GM18951 (cell line): ENCODE results near the gene RELL1.
"Not testable (repeated sequence)": the region's sequence is repeated elsewhere in the genome, so short reads cannot be mapped to it uniquely, and the experiment has no call there.

ENCODE experiments used
- POLR2A ChIP-seq: IDR thresholded peaks from 4 replicates; pipeline ENCODE4 v1.6.1; 2011; ENCODE audit warnings: mild to moderate bottlenecking; ENCODE audit not compliant: insufficient read length, insufficient read depth; ENCODE audit errors: extremely low read depth
- in situ Hi-C: fragments of 300-500 bp; cut with MboI; formaldehyde crosslinking; loops from one replicate; pipeline ENCODE4 v1.12.0; 2022; ENCODE audit warnings: low sequenced_read_pairs, mixed read lengths, inconsistent platforms; ENCODE audit not compliant: unreplicated experiment

The RELL1 gene

DNA sequence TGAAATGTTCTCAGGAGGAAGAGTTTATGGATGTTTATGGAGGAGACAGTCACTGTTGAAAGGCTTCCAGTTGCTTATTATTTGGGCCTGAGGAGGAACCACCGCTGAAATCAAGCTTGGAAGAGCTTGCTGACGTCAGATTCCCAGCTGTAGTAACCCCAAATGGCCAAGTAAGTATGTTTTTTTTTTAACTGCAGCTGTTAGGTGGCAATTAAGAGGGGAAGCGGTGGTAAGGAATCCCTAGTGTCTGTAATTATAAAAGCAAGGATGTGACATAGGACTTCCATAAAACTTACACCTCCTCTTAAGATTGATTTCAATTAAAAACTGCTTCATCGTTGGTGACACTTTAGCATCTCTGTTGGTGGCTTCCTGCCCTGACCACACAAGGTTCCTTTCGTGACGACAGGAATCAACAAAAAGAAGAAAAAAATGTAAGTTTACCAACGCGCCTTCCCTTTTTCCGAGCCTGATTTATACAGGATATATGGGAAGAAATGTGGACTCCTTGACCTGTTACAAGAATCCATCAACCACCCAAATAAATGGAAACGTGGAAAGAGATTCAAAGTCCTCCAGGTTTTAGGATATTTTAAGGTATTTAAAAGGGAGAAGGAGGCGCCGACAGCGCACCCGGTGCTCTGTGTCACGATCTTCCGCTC lies 884 bp downstream of the RELL1 start:
- in situ Hi-C loops, result no loop called here
- TF ChIP-seq POLR2A, result no peak

DNA sequence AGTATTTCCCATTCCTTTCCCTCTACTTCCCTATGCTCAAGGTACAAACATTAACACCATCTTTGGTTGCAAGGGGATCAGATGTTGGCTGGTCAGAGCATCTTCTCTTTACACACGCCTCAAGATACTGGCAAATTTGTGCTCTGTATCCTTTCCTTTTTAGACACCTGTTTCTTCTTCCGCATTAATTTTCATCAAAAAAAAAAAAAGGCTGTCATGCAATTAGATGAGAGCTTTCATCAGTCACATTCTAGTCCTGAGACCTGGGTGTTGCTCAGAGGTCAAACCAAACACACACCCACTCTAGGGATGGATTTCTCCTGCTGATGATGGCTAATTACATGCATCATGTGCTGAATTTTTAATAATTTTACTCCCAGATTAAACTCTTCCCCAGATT lies 2.0 kb downstream of the RELL1 start:
- TF ChIP-seq POLR2A, result no peak
- in situ Hi-C loops, result no loop called here

DNA sequence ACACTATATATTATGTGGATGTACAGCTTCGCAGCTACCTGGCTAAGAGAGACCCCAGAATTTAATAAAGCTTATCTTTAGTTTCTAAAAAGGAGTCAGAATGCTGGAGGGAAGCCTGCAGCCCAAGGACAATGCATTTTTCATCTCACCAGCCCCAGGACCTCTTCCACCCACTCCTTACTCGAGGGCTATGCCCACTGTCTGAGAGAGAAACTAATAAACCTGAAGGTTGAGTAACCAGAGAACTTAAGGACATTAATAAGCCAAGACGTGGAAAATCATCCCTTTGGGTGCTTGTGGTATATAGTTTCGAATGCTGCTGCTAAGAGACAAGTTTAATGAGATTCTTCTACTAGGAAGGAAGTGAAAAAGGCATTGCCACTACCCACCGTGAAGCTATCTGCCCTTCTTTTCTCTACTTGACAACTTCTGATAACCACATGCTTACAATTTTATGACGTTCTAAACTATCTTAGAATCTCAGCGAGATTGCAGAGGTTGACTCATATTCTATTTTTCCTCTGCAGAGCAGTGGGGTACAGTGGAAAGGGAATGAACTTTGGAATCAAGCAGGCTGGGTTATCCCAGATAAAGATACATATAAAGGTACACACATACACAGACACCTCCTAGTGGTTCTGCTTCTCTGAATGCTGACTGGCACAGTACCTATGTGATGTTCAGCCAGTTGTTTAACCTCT lies 3.3 kb downstream of the RELL1 start:
- TF ChIP-seq POLR2A, result no peak
- in situ Hi-C loops, result no loop called here

DNA sequence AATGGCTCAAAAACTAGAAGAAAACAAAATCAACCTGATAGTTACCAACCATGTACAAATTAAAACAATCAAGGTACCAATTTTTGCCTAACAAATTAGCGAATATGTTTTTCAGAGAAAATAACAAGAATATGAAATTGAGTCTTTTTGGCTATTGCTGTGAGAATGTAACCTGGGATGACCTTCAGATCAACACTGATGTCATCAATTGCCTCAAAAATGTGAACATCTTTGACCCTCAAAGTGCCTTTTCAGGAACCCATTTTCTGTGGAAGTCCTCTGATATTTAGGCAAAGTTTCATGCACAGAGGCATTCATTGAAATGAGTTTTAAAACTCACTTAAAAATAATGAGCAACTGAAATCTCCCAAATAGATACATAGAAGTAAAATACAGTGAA lies 6.1 kb downstream of the RELL1 start:
- in situ Hi-C loops, result no loop called here
- TF ChIP-seq POLR2A, result no peak

DNA sequence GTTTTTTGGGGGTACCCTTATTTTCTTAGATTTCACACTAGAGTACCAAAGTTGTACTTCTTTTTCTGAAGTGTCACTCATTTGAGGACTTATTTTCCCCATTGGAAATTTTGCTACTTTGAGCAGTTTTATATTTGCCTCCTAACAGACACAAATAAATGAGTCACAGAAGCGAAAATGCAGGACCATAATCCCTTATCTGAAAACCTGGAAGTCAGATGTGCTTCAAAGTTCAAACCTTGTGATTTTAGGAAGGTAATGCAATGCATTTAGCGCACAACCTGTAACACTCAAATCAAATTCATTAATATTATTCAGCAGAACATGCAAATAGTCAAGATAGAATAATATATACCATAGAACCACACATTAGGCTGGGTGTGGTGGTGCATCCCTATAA lies 6.9 kb downstream of the RELL1 start:
- in situ Hi-C loops, result no loop called here

DNA sequence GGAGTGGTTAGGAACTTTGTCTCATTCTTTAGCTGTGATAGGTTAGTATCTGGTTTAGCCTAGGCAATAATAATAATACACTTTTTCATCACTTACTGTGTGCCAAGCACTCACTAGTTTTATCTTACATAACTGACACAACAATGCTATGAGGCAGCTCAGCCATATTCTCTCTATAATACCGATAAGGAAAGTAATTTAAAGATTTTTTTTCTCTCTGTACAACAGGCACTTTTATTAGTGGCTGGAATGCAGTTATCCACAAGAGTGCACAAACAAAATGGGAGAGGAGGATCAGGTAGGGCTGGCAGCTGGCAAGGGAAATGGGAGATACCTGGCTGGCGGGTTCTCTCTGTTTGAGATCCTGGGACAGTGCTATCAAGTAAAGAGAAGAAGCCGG lies 7.6 kb downstream of the RELL1 start:
- no peak for TF ChIP-seq POLR2A
- in situ Hi-C loops, result no loop called here

More for the DNA sequence above, 6.9 kb downstream of the RELL1 start:
- no peak for TF ChIP-seq POLR2A

DNA sequence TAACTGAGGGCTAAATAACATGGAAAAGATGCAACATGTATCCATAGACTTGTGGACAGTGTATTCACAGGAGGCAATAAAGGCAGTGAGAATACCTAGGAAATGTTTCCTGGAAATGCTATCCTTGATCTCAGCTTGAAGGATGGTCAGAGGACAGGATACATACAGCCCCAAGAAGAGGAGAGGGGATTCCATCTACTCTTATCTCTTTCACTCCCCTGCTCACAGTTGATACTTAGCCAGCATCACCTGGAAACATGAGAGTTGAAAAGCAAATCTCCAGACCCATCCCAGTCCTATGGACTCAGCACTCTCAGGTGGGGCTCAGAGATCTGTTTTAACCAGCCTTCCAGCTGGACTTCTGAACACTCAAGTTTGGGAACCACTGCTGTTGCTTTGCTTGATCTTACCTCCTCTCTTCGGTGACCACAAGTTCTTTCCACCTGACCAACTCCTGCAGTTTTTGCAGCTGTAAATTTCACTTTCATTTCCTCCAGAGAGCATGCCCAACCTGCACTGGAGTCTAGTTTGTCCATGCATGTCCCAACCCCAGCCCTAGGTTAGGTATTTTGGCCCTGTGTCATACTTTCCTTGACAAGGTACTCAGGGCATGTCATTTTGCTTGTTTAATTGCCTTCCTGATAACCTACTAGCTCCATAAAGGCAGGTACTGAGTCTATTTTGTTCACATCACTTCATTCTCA lies 10.4 kb downstream of the RELL1 start:
- in situ Hi-C loops, result no loop called here
- TF ChIP-seq POLR2A, result no peak

DNA sequence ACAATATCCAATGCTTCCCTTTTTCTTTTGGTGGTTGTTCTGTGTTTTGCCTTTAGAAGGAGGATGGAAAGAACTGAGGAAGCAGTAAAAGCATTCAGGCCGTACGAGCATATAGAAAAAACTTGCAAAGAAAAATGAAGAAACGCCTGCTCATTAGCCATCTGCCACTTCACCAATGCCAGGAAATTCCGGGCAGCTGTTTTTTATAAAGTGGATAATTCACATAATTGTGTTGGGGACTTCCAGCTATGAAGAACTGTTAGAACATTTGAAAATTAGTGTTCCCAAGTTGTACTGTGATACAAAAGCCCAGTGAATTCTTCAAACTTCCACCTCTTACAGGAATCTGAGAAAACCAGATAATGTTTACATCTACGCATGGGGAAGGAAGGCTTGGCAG lies 11.7 kb downstream of the RELL1 start:
- TF ChIP-seq POLR2A, result no peak
- in situ Hi-C loops, result no loop called here

DNA sequence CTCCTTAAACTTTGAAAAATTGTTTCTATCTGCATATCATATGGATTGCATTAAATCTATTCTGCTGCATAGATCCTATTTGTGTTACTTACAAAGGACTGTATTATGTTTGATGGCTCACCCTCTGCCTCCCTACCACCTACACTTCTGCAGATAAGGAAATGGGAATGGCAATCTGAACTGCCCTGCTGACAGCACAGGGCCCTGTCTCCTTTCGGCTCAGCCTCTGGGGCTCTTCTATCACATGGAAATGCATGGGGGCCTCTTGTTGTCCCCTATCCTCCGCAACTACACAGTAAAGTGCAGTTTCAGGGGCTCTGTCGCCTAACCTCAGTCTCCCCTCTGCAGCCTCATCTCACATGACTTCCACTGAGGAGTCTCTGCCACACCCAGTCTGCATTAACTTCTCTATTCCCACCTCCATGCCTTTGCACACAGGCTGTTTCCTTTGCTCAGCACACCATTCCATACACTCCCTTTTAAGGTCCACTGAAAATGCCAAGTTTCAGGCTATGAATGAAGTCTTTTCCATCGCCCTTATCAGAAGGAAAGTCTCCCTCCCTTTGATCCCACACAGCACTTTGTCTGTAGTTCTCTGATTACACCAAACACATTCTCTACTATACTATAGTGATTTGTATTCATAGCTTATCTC lies 12.5 kb downstream of the RELL1 start:
- in situ Hi-C loops, result no loop called here
- no peak for TF ChIP-seq POLR2A

DNA sequence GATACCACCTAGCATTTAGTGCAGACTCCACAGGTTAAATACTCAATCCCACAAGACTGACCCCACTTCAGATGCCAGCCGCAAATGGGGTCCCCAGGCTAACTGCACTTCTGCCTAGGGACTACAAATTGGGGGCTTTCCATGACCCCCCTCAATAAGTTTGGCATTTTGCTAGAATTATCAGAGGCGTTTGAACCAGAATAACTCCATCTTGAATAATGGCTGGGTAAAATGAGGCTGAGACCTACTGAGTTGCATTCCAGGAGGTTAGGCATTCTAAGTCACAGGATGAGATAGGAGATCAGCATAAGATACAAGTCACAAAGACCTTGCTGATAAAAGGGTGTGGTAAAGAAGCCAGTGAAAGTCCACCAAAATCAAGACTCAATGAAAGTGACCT lies 15.1 kb downstream of the RELL1 start:
- in situ Hi-C loops, result no loop called here
- TF ChIP-seq POLR2A, result no peak

DNA sequence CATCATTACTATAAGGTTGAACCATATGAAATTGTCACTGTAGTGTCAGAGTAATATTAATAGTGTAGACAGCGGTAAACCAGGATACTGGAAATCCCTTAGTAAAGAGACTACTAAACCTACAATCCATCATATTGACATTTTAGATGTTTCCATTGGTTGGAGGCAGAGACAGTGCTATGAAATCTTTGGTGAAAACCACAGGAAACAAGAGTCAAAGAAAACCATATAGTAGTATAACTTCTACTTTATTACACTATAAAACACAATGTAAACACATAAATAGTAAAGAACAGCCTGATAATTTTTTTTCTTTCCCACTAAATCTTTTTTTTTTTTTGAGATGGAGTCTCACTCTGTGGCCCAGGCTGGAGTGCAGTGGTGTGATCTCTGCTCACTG lies 15.9 kb downstream of the RELL1 start:
- no peak for TF ChIP-seq POLR2A
- in situ Hi-C loops, result no loop called here

DNA sequence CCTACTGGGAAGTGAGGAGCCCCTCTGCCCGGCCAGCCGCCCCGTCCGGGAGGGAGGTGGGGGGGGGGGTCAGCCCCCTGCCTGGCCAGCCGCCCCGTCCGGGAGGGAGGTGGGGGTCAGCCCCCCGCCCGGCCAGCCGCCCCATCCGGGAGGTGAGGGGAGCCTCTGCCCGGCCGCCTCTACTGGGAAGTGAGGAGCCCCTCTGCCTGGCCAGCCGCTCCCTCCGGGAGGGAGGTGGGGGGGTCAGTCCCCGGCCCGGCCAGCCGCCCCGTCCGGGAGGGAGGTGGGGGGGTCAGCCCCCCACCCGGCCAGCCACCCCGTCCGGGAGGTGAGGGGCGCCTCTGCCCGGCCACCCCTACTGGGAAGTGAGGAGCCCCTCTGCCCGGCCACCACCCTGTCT lies 17.1 kb downstream of the RELL1 start:
- in situ Hi-C loops, result not testable (repeated sequence)

DNA sequence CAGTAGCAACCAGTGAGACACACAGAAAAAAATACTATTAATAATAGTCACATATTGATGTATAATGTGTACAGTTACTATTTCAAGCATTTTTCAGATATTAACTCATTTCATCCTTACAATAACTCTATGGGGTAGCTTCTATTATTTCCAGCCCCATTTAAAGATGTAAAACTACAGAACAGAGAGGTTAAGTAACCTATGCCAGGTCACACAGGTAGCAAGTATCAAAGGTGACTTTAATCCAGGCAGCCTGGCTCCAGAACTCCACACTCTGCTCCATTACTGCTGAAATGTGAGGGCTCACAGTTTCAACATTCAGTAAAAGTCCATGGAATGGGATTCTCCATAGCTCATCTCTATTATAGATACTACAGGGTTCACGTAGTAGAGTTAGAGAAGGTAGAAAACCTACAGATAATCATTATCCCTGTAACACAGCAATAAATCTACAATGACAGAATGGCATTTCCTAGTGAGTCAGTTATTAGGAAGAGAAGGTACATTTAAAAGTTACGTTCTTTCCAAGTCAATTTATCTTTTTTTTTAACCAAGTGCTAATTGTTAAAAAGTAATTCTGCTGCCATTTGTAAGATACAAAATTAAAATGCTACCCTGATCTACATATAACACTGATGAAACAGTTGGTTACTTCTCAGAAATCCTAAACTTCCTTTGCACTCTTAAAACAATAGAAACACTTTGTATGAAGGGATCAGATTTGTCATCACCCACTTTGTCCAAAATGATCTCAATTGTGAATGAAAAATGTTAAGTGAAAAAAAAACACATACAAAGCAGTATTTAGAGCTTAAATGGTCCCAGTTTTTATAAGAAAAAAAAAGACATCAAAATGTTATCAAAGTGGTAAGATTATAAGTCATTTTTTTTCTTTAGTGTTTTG lies 18.7 kb downstream of the RELL1 start:
- in situ Hi-C loops, result no loop called here
- TF ChIP-seq POLR2A, result no peak
